Heart right ventricle (tissue), 16 donors: ENCODE measurements around the gene MLLT3. TPM values are rescaled to one million over a fixed set of nuclear protein-coding genes. Genes with fewer than 3 reads are reported as not detected.

Source experiments
- ATAC-seq, 8 donors: fragments of 200-7000 bp; cut with Tn5 transposase; one replicate each; pipeline ENCODE4 v1.9.1; 2020; ENCODE audit warnings: mild to moderate bottlenecking in 8 of 8, moderate library complexity in 8 of 8, moderate number of reproducible peaks in 1 of 8
- DNase-seq, 2 donors: peaks; one replicate each; pipeline ENCODE4 v3.0.0-alpha.2; 2020
- H3K27ac ChIP-seq, 10 donors: fragments of 200-600 bp; sonication (generic) in 2 of 10; one replicate each; pipeline versions ENCODE4 v1.5.0 to v1.8.0; 2020 to 2022; ENCODE audit warnings: mild to moderate bottlenecking in 3 of 10
- H3K27me3 ChIP-seq, 7 donors: fragments of 200-600 bp; one replicate each; pipeline ENCODE4 v1.8.0; 2021 to 2022; ENCODE audit warnings: mild to moderate bottlenecking in 2 of 7
- H3K36me3 ChIP-seq, 9 donors: fragments of 200-600 bp; sonication (generic) in 1 of 9; one replicate each; pipeline versions ENCODE4 v1.5.0 to v1.8.0; 2020 to 2022; ENCODE audit warnings: mild to moderate bottlenecking in 2 of 9
- H3K4me1 ChIP-seq, 9 donors: fragments of 200-600 bp; sonication (generic) in 1 of 9; one replicate each; pipeline versions ENCODE4 v1.5.0 to v1.8.0; 2020 to 2022; ENCODE audit warnings: mild to moderate bottlenecking in 4 of 9
- H3K4me3 ChIP-seq, 10 donors: fragments of 200-600 bp; sonication (generic) in 2 of 10; one replicate each; pipeline versions ENCODE4 v1.5.0 to v1.8.0; 2020 to 2022; ENCODE audit warnings: mild to moderate bottlenecking in 7 of 10, moderate library complexity in 2 of 10
- H3K9me3 ChIP-seq, 11 donors: fragments of 200-600 bp in 10 of 11; sonication (generic) in 2 of 11; one replicate each; pipeline versions ENCODE4 v1.5.0 to v1.8.0; 2013 to 2022; ENCODE audit warnings: mild to moderate bottlenecking in 2 of 11, control low read depth in 1 of 11, moderate library complexity in 1 of 11
- WGBS, 2 donors: extraction: QIAGEN DNeasy Blood & Tissue Kit; methylation state at CpG; one replicate each; pipeline ENCODE4 v1.1.7; 2013; ENCODE audit warnings: inconsistent platforms in 1 of 2; 5-methylcytosine and 5-hydroxymethylcytosine counted together
- intact Hi-C, 10 donors: fragments of 100-400 bp; cut with DNase I; formaldehyde crosslinking; loops; one replicate each; pipeline versions ENCODE4 v1.11.1 to v1.14.2; 2022
- polyA plus RNA-seq, 2 donors: library from polyadenylated mRNA; stranded (reverse); fragments of 200-250 nt; gene quantifications; one replicate each; pipeline ENCODE4 v1.2.3, GENCODE V29; 2013
- total RNA-seq, 10 donors: library from RNA; stranded (reverse); fragmentation: NEBNext Ultra II Directional in 3 of 10; extraction: Animal tissue kit (Norgen Biotek cat#: 25700) in 3 of 10; gene quantifications; one replicate each; pipeline versions ENCODE4 v1.2.1 to v1.2.4, GENCODE V29; 2021 to 2023
- TF ChIP-seq, protein P1 (sequence below), 9 donors: fragments of 200-600 bp; sonication (generic) in 2 of 9; IDR thresholded peaks; one replicate each; pipeline versions ENCODE4 v1.5.0 to v1.8.0; 2021 to 2022; ENCODE audit warnings: antibody characterized with exemption in 9 of 9, mild to moderate bottlenecking in 5 of 9, moderate library complexity in 1 of 9
- donor health status: Arrhythmogenic right ventricular cardiomyopathy.
- donor health status: ischemic (EF 13 %, LVEDD 7.1; RV severe dilation, severe dysfunction).
- donor health status: healthy with polysubstance abuse.
- donor health status: DM: no; HTN: yes; CAD: no.
- donor health status: DM: no; HTN: no; CAD: no.
- donor health status: ischemic (EF 25% LVEDD 6.9; RV normal size, moderate dysfunction).
- donor health status: ischemic (EF 25% LVEDD 5.7; RV mildly dilated, moderate dysfunction).
- donor health status: healthy.
- donor health status: DM: yes; HTN: yes; CAD: no.
- donor health status: Ischemic cardiomyopathy.
- donor health status: ischemic (EF 35%, LVEDD 5.7; RV mildly dilated, moderate dysfunction).
- donor health status: nonischemic (EF 11% LVEDD 7.7; RV severe dilation, severe dysfunction).
- donor health status: DM: yes; HTN: yes; CAD: no.
- donor health status: PGD.
- donor health status: ischemic (EF 29% LVEDD 5.4; RV normal size, mild dysfunction).
- donor health status: nonischemic (EF 23%, LVEDD 6.1; RV moderate dilation, normal function).

Gene MLLT3
- total and polyA plus RNA-seq, 12 donors, result 4.3 to 22.7 (median 13.5) TPM

DNA sequence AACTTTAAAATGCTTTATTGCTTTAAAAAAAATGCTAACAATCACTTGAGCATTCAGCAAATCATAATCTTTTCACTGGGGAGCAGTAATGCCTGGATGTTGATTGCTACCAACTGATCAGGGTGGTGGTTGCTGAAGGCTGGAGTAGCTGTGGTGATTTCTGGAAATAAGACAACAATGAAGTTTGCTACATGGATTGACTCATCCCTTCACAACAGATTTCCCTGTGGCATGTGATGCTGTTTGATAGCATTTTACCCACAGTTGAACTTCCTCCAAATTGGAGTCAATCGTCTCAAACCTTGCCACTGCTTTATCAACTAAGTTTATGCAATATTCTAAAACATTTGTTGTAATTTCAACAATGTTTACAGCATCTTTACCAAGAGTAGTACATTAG lies 83.3 kb downstream of the MLLT3 start:
- 59 to 64% methylated on average over 1 of the region's 1 CpG for WGBS, 2 donors
- Histone ChIP-seq H3K27ac (no peak overlapping the region), H3K9me3 (peaks cover 0 to 27% (median 13%) of the 10 kb centered on the region in 11 donors), H3K36me3 (peaks cover 0 to 2% (median 0%) of the 10 kb centered on the region in 9 donors), H3K27me3 (no peaks in the 10 kb centered on the region), H3K4me1 (peaks cover 0 to 12% (median 2%) of the 10 kb centered on the region in 9 donors), H3K4me3 (no peak overlapping the region)
- TF ChIP-seq, protein P1, sequence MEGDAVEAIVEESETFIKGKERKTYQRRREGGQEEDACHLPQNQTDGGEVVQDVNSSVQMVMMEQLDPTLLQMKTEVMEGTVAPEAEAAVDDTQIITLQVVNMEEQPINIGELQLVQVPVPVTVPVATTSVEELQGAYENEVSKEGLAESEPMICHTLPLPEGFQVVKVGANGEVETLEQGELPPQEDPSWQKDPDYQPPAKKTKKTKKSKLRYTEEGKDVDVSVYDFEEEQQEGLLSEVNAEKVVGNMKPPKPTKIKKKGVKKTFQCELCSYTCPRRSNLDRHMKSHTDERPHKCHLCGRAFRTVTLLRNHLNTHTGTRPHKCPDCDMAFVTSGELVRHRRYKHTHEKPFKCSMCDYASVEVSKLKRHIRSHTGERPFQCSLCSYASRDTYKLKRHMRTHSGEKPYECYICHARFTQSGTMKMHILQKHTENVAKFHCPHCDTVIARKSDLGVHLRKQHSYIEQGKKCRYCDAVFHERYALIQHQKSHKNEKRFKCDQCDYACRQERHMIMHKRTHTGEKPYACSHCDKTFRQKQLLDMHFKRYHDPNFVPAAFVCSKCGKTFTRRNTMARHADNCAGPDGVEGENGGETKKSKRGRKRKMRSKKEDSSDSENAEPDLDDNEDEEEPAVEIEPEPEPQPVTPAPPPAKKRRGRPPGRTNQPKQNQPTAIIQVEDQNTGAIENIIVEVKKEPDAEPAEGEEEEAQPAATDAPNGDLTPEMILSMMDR (IDR thresholded peaks at IDR 0.05), result no peak
- DNase-seq (no peak), ATAC-seq (no peak)
- intact Hi-C loops, result no loop called here

DNA sequence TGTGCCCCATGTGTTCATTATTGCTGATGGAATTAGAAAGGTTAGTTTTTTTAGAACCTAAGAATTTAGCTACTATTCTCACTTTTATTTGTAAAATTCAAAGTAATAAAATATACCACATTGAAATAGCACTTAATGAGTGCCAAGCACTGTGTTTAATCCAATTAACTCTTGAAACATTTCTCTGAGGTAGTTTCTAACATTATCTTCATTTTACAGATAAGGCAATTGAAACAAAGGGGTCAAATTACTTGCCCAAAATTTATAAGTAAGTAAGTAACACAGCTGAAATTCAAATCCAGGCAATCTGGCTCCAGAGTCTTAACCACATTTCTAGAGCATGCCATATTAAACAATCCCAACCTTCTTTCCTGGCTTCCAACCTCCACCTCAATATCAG lies 84.2 kb downstream of the MLLT3 start:
- Histone ChIP-seq H3K27ac (no peak overlapping the region), H3K27me3 (no peaks in the 10 kb centered on the region), H3K4me3 (no peak overlapping the region), H3K4me1 (peaks cover 0 to 12% (median 2%) of the 10 kb centered on the region in 9 donors), H3K9me3 (peaks cover 0 to 27% (median 13%) of the 10 kb centered on the region in 11 donors), H3K36me3 (peaks cover 0 to 2% (median 0%) of the 10 kb centered on the region in 9 donors)
- no peak for DNase-seq
- intact Hi-C loops, result no loop called here
- ATAC-seq, result no peak
- TF ChIP-seq, protein P1 (IDR thresholded peaks at IDR 0.05), result no peak

DNA sequence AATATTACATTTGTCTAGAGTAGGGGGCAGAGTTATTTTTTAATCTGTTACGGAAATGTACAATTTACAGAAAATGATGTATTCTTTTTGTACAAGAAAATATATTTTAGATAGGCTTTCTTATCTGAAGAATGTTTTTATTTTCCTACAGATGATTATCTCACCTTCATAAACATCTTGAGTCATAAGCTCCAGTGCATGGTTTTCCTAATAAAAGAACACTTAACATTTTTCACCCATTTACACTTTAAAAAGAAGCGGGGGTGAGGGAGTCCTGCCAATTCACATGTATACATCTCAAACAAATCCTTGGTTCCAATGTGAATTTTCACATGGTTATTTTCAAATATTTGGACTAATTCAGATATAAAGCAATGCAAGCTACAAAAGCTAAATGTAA lies 85.0 kb downstream of the MLLT3 start:
- Histone ChIP-seq H3K9me3 (peaks cover 0 to 27% (median 13%) of the 10 kb centered on the region in 11 donors), H3K36me3 (peaks cover 0 to 2% (median 0%) of the 10 kb centered on the region in 9 donors), H3K27me3 (no peaks in the 10 kb centered on the region), H3K4me1 (peaks cover 0 to 12% (median 2%) of the 10 kb centered on the region in 9 donors), H3K4me3 (no peak overlapping the region), H3K27ac (no peak overlapping the region)
- ATAC-seq (no peak), DNase-seq (no peak)
- intact Hi-C loops, result no loop called here
- TF ChIP-seq, protein P1 (IDR thresholded peaks at IDR 0.05), result no peak
- WGBS, 2 donors, result 48 to 77% methylated on average over 2 of the region's 2 CpGs

DNA sequence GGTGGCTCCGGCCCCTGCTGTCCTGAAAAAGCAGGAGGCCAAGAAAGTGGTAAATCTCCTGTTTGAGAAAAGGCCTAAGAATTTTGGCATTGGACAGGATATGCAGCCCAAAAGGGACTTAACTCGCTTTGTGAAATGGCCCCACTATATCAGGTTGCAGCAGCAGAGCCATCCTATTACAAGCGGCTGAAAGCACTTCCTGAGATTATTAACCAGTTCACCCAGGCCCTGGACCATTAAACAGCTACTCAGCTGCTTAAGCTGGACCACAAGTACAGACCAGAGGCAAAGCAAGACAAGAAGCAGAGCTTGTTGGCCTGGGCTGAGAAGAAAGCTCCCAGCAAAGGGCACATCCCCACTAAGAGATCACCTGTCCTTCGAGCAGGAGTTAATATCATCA lies 89.7 kb downstream of the MLLT3 start:
- WGBS, 2 donors, result 91 to 94% methylated on average over 4 of the region's 4 CpGs
- H3K27me3 ChIP-seq, result no peaks in the 10 kb centered on the region
- H3K4me1 ChIP-seq, result peaks cover 0 to 7% (median 2%) of the 10 kb centered on the region in 9 donors
- DNase-seq (no peak), ATAC-seq (no peak)
- no peaks in the 10 kb centered on the region for H3K9me3 ChIP-seq
- intact Hi-C loops, result no loop called here
- TF ChIP-seq, protein P1 (IDR thresholded peaks at IDR 0.05), result no peak
- H3K4me3 ChIP-seq, result no peak overlapping the region
- no peak overlapping the region for H3K27ac ChIP-seq
- no peaks in the 10 kb centered on the region for H3K36me3 ChIP-seq
